Breast epithelium (tissue), 3 donors: ENCODE data around the gene STK4.

Source experiments
- CTCF ChIP-seq, 3 donors: fragments of 450-650 bp; IDR thresholded peaks; one replicate each; pipeline ENCODE4 v1.5.1; 2016 to 2017; ENCODE audit warnings: antibody characterized with exemption in 3 of 3, mild to moderate bottlenecking in 3 of 3, moderate library complexity in 3 of 3
- POLR2A ChIP-seq: fragments of 450-650 bp; IDR thresholded peaks from one replicate; pipeline ENCODE4 v1.6.1; 2016; ENCODE audit warnings: antibody characterized with exemption, mild to moderate bottlenecking, moderate library complexity
- POLR2AphosphoS5 ChIP-seq, 3 donors: sonication (generic); formaldehyde crosslinking; IDR thresholded peaks; one replicate each; pipeline ENCODE4 v1.6.1; 2017; ENCODE audit warnings: antibody characterized with exemption in 3 of 3

- TF ChIP-seq CTCF (IDR thresholded peaks at IDR 0.05), result no peak
- TF ChIP-seq POLR2AphosphoS5 (IDR thresholded peaks at IDR 0.05), result no peak
- TF ChIP-seq POLR2A, result no peak
Observed at GRCh38 chr20:44946271-44946852, 19.9 kb upstream of the STK4 start.
